Measurements from ENCODE around the gene KRT12. TPM values are rescaled to one million over a fixed set of nuclear protein-coding genes. Genes with fewer than 3 reads are reported as not detected.

Gene KRT12
- total and polyA plus RNA-seq, 2 of the 4 experiments (the other 2 are of a cell fraction) = not detected

- Histone ChIP-seq H2BK15ac (ENCODE audit: low read depth, low read length) (no peak overlapping the region), H3K9me3 (ENCODE audit: control insufficient read depth, insufficient read depth, low read length) (no peaks in the 10 kb centered on the region), H3K9ac (ENCODE audit: low read depth, low read length) (peak overlapping the region; percentile 75), H3K4me1 (ENCODE audit: control insufficient read depth, insufficient read depth, low read length) (peaks cover 5% of the 10 kb centered on the region; the same call in 1 of the 2 replicates), H3K4me3 (ENCODE audit: insufficient read depth, low read depth, low read length) (peak overlapping the region; percentile 99), H3K27ac (ENCODE audit: insufficient read depth, low read length) (peak overlapping the region; percentile 79), H3K56ac (ENCODE audit: extremely low read depth, insufficient read depth, low read length) (peak overlapping the region; percentile 79), H3K23ac (ENCODE audit: low read depth, low read length) (peak overlapping the region; percentile 82), H2AK9ac (replicated peaks; ENCODE audit: low read depth, low read length, poor library complexity) (no peak overlapping the region), H3K9me1 (ENCODE audit: insufficient read depth, low read length) (peaks cover 3% of the 10 kb centered on the region), H3K27me3 (ENCODE audit: control insufficient read depth, insufficient read depth, low read length) (no peaks in the 10 kb centered on the region), H3K4me2 (ENCODE audit: low read depth, low read length) (peak overlapping the region; percentile 100), H3K36me3 (ENCODE audit: control insufficient read depth, insufficient read depth, low read length) (peaks cover 10% of the 10 kb centered on the region), H4K8ac (ENCODE audit: low read depth in 2 of 2, low read length in 2 of 2) (peak overlapping the region; percentile 86 to 94), H3K4ac (ENCODE audit: low read depth, low read length) (peak overlapping the region; percentile 78; the same call in 1 of the 2 replicates), H2AFZ (replicated peaks; ENCODE audit: low read length, poor library complexity) (no peak overlapping the region), H2AK5ac (ENCODE audit: low read depth, low read length) (no peak overlapping the region), H4K91ac (ENCODE audit: insufficient read depth, low read depth, low read length) (peak overlapping the region; percentile 54; the same call in 1 of the 2 replicates), H4K20me1 (ENCODE audit: insufficient read depth, low read length) (no peaks in the 10 kb centered on the region), H3K18ac (ENCODE audit: low read depth, low read length) (peak overlapping the region; percentile 94; the same call in 1 of the 2 replicates), H4K5ac (ENCODE audit: low read depth, low read length) (peak overlapping the region; percentile 97), H2BK20ac (ENCODE audit: low read depth, low read length) (no peak overlapping the region), H2BK5ac (ENCODE audit: low read depth, low read length, poor library complexity, severe bottlenecking) (peak overlapping the region; percentile 77), H3K79me1 (ENCODE audit: low read depth in 1 of 2, low read length in 2 of 2) (peaks cover 30 to 38% of the 10 kb centered on the region in 2 experiments), H3K14ac (replicated peaks; ENCODE audit: low read depth, low read length) (peak overlapping the region; percentile 82), H2BK120ac (ENCODE audit: low read depth, low read length) (no peak overlapping the region)
- intact Hi-C loops (cut with micrococcal nuclease) (no loop called here), dilution Hi-C loops (cut with HindIII; ENCODE audit: low sequenced_read_pairs, unreplicated experiment) (no loop called here), in situ Hi-C loops (cut with MboI; ENCODE audit: low sequenced_read_pairs) (no loop called here)
- no peak for DNase-seq
- ChIA-PET POLR2A (ENCODE audit: unreplicated experiment) (interaction anchor here (0.6 to 1.1 kb wide), 4 partner anchors 10 to 871 kb away, joined by 3 to 4 read pairs (median 3); no protein-coding TSS in a partner anchor), CTCF (interaction anchor here (0.8 to 1.6 kb wide), 3 partner anchors 598 to 844 kb away, joined by 3 to 6 read pairs (median 4); no protein-coding TSS in a partner anchor)
- no peak for ATAC-seq (ENCODE audit: low read depth)
- BruUV-seq (replicated peaks) = TSS peak; percentile 98
- TF ChIP-seq RFX5 (IDR thresholded peaks at IDR 0.05; ENCODE audit: low read depth, low read length) (no peak), USF2 (IDR thresholded peaks at IDR 0.05; ENCODE audit: low read depth, low read length) (no peak), MXI1 (IDR thresholded peaks at IDR 0.05; ENCODE audit: borderline replicate concordance, low read depth, low read length) (no peak), POLR2A (IDR thresholded peaks at IDR 0.05; ENCODE audit: low read depth, low read length) (no peak), NFE2L2 (IDR thresholded peaks at IDR 0.05; ENCODE audit: low read depth, low read length) (no peak), BHLHE40 (IDR thresholded peaks at IDR 0.05; ENCODE audit: low read depth, low read length) (no peak), RCOR1 (IDR thresholded peaks at IDR 0.05; ENCODE audit: insufficient replicate concordance, low read length) (no peak), MAFK (IDR thresholded peaks at IDR 0.05; ENCODE audit: low read depth, low read length) (no peak), SMC3 (IDR thresholded peaks at IDR 0.05; ENCODE audit: low read depth, low read length) (no peak), CHD1 (IDR thresholded peaks at IDR 0.05; ENCODE audit: low read depth, low read length) (no peak), RAD21 (IDR thresholded peaks at IDR 0.05; ENCODE audit: low read length) (no peak), ELK1 (IDR thresholded peaks at IDR 0.05; ENCODE audit: borderline replicate concordance, low read depth, low read length) (no peak), FOS (IDR thresholded peaks at IDR 0.05; ENCODE audit: low read depth, low read length) (no peak), CEBPB (IDR thresholded peaks at IDR 0.05; ENCODE audit: low read depth, low read length) (no peak), MAZ (IDR thresholded peaks at IDR 0.05; ENCODE audit: borderline replicate concordance, low read depth, low read length) (no peak)
- TF ChIP-seq, protein P1, sequence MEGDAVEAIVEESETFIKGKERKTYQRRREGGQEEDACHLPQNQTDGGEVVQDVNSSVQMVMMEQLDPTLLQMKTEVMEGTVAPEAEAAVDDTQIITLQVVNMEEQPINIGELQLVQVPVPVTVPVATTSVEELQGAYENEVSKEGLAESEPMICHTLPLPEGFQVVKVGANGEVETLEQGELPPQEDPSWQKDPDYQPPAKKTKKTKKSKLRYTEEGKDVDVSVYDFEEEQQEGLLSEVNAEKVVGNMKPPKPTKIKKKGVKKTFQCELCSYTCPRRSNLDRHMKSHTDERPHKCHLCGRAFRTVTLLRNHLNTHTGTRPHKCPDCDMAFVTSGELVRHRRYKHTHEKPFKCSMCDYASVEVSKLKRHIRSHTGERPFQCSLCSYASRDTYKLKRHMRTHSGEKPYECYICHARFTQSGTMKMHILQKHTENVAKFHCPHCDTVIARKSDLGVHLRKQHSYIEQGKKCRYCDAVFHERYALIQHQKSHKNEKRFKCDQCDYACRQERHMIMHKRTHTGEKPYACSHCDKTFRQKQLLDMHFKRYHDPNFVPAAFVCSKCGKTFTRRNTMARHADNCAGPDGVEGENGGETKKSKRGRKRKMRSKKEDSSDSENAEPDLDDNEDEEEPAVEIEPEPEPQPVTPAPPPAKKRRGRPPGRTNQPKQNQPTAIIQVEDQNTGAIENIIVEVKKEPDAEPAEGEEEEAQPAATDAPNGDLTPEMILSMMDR (conservative IDR thresholded peaks at IDR 0.05; ENCODE audit: low read depth, low read length) = no peak
- WGBS, 2 experiments (ENCODE audit: extremely low coverage in 2 of 2, insufficient read length in 1 of 2) = 0% methylated on average over 1 of the region's 7 CpGs; no CpG with 5 or more reads in 1 of the 2 experiments
Measured at GRCh38 chr17:40818343-40818732, 48.7 kb downstream of the KRT12 start.

Data from IMR-90 (cell line).